WERI-Rb-1 (cell line): ENCODE results near the gene NRG3.

ENCODE experiments used
- DNase-seq: peaks from one replicate; pipeline ENCODE4 v3.0.0-alpha.2; 2020
- H3K27ac ChIP-seq: fragments of 250-450 bp; sonication (Bioruptor Pico); 2 replicates; pipeline ENCODE4 v1.5.1; 2020; ENCODE audit warnings: mild to moderate bottlenecking, moderate library complexity
- H3K27me3 ChIP-seq: fragments of 250-450 bp; sonication (Bioruptor Pico); 2 replicates; pipeline ENCODE4 v1.5.1; 2021; ENCODE audit warnings: mild to moderate bottlenecking, low read depth, moderate library complexity; ENCODE audit not compliant: insufficient read depth, severe bottlenecking
- H3K36me3 ChIP-seq: fragments of 250-450 bp; sonication (Bioruptor Pico); 2 replicates; pipeline ENCODE4 v1.5.1; 2020; ENCODE audit warnings: mild to moderate bottlenecking, moderate library complexity
- H3K4me3 ChIP-seq: 2 replicates; pipeline ENCODE4 v1.5.1; 2011; ENCODE audit warnings: low read depth, mild to moderate bottlenecking, control low read depth, low read length
- H3K9me3 ChIP-seq: fragments of 250-450 bp; sonication (Bioruptor Pico); 2 replicates; pipeline ENCODE4 v1.5.1; 2021; ENCODE audit warnings: mild to moderate bottlenecking, moderate library complexity; ENCODE audit not compliant: severe bottlenecking
- CTCF ChIP-seq: IDR thresholded peaks from 2 replicates; pipeline ENCODE4 v1.5.1; 2011; ENCODE audit warnings: low read depth, mild to moderate bottlenecking, control low read depth, inconsistent platforms, low read length

NRG3 gene

GRCh38 chr10:82267465-82267864 is 392.5 kb downstream of the NRG3 start:
- Histone ChIP-seq H3K9me3 (no peaks in the 10 kb centered on the region), H3K4me3 (no peak overlapping the region), H3K27me3 (no peaks in the 10 kb centered on the region), H3K36me3 (no peaks in the 10 kb centered on the region), H3K27ac (no peak overlapping the region)
- no peak for DNase-seq
- TF ChIP-seq CTCF: no peak

GRCh38 chr10:82267960-82268359 is 393.0 kb downstream of the NRG3 start:
- H3K27me3 ChIP-seq: no peaks in the 10 kb centered on the region

GRCh38 chr10:82277591-82277990 is 402.6 kb downstream of the NRG3 start:
- H3K4me3 ChIP-seq: no peak overlapping the region
- no peak for TF ChIP-seq CTCF
- no peaks in the 10 kb centered on the region for H3K9me3 ChIP-seq
- H3K27ac ChIP-seq: no peak overlapping the region
- H3K36me3 ChIP-seq: no peaks in the 10 kb centered on the region
- no peaks in the 10 kb centered on the region for H3K27me3 ChIP-seq
- DNase-seq: no peak

More at GRCh38 chr10:82267960-82268359, 393.0 kb downstream of the NRG3 start:
- no peak overlapping the region for H3K27ac ChIP-seq
- H3K9me3 ChIP-seq: no peaks in the 10 kb centered on the region
- no peak overlapping the region for H3K4me3 ChIP-seq
- DNase-seq: no peak
- TF ChIP-seq CTCF: no peak
- H3K36me3 ChIP-seq: no peaks in the 10 kb centered on the region

GRCh38 chr10:82278401-82279182 is 403.6 kb downstream of the NRG3 start:
- H3K9me3 ChIP-seq: no peaks in the 10 kb centered on the region
- no peaks in the 10 kb centered on the region for H3K36me3 ChIP-seq
- H3K27me3 ChIP-seq: no peaks in the 10 kb centered on the region
- no peak overlapping the region for H3K27ac ChIP-seq
- no peak for TF ChIP-seq CTCF
- H3K4me3 ChIP-seq: no peak overlapping the region
- DNase-seq: no peak

- no peak for DNase-seq
- Histone ChIP-seq H3K36me3 (no peaks in the 10 kb centered on the region), H3K9me3 (no peaks in the 10 kb centered on the region), H3K27me3 (no peaks in the 10 kb centered on the region), H3K27ac (no peak overlapping the region), H3K4me3 (no peak overlapping the region)
- TF ChIP-seq CTCF: no peak
These were observed 407.9 kb downstream of the NRG3 start for GRCh38 chr10:82282782-82283456.
